GM18517 (cell line): Measurements from ENCODE around the gene HAL.

ENCODE experiments used
- ATAC-seq: cut with Tn5 transposase; IDR thresholded peaks from one replicate; pipeline ENCODE4 v1.9.1; 2021; ENCODE audit warnings: mild to moderate bottlenecking, moderate library complexity; ENCODE audit not compliant: unreplicated experiment

The HAL gene

DNA sequence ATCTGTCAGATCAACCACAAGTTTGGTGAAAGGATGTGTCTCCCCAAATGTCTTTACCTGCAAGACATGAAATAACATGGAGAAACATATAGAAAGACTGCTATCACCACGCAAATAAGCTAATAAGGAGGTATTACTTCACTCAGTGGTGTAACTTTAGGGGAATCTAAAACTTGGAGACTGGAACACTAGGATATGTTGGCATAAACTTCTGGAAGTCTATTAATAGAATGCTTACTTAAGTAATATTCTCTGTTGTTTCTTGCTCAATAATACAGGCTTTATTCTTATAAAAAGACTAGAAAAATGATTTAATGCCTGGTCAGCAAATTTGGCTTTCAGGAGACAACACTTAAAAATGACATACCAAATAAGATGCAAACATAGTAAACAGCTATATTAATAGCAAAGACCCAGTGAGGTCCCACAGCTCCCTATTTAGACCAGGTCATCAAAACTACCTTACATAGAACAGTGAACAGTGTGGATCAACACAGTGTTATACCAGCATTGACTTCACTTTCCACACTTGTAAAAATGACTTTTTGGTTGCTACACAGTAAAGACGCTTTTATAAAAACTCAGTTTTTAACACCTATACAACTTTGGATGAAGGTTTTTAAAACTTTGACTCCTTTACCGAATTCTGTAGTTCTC lies 18.9 kb upstream of the HAL start:
- ATAC-seq, result no peak

- no peak for ATAC-seq
Measured at GRCh38 chr12:96007729-96008128, 11.6 kb upstream of the HAL start.

DNA sequence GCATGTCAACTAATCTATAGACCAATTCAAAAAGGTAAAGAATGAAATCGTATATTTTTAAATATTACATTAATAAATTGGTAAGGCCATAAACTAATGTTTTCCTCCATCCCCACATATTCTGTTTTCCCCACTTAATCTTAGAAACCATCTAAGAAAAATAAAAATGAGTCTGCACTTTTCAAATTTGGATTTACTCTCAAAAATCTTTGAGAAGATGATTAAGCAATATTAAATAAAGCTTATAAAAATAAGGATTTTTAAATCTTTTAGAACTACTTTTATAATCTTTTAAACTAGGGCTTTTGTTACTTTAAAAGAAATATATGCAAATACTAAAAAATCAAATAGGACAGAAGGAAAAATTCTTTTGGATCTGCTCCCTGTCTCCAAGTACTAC lies 10.6 kb upstream of the HAL start:
- ATAC-seq, result no peak

GRCh38 chr12:96000858-96001257 lies 4.7 kb upstream of the HAL start:
- ATAC-seq, result no peak

DNA sequence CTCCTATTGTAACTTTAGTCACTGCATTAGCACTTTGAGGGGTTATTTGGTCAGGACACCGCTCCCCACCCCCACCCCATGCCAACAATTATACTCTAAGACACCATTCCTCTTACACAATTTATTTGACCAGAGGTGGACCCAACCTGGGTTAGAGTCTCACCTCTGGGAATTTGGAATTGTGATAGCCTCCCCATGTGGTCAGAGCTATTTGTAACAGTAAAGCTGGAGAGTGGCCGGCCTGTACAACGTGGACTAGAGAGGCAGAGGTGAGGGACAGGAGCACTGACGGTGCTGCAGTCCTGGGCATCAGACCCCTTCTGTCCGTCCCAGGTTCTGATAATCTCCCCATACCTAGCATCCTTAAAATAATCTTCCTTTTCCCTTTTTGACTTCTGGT lies 3.3 kb upstream of the HAL start:
- no peak for ATAC-seq

GRCh38 chr12:95998611-95999286 lies 2.6 kb upstream of the HAL start:
- ATAC-seq, result peak; percentile 97

GRCh38 chr12:95997911-95998510 lies 1.9 kb upstream of the HAL start:
- no peak for ATAC-seq

- no peak for ATAC-seq
Measured at GRCh38 chr12:95997276-95997675, 1.1 kb upstream of the HAL start.

GRCh38 chr12:95995238-95996031 lies 709 bp downstream of the HAL start:
- no peak for ATAC-seq

DNA sequence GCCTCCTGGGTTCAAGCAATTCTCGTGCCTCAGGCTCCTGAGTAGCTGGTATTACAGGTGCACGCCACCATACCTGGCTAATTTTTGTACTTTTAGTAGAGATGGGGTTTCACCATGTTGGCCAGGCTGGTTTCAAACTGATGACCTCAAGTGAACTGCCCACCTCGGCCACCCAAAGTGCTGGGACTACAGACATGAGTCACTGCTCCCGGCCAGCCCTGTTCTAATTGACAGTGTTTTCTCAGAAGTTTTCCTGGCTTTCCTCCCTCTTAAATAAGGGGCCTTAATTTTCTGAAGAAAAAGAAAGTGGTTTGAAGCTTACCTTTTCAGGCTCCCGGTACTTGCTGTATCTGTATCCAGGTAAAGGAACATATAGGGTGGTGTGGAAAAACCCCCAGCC lies 1.7 kb downstream of the HAL start:
- no peak for ATAC-seq

GRCh38 chr12:95993907-95994306 lies 2.2 kb downstream of the HAL start:
- no peak for ATAC-seq

- no peak for ATAC-seq
Measured at GRCh38 chr12:95990136-95990535, 6.0 kb downstream of the HAL start.

- ATAC-seq, result no peak
Measured at GRCh38 chr12:95989504-95990123, 6.5 kb downstream of the HAL start.

- no peak for ATAC-seq
Measured at GRCh38 chr12:95988506-95989275, 7.5 kb downstream of the HAL start.

DNA sequence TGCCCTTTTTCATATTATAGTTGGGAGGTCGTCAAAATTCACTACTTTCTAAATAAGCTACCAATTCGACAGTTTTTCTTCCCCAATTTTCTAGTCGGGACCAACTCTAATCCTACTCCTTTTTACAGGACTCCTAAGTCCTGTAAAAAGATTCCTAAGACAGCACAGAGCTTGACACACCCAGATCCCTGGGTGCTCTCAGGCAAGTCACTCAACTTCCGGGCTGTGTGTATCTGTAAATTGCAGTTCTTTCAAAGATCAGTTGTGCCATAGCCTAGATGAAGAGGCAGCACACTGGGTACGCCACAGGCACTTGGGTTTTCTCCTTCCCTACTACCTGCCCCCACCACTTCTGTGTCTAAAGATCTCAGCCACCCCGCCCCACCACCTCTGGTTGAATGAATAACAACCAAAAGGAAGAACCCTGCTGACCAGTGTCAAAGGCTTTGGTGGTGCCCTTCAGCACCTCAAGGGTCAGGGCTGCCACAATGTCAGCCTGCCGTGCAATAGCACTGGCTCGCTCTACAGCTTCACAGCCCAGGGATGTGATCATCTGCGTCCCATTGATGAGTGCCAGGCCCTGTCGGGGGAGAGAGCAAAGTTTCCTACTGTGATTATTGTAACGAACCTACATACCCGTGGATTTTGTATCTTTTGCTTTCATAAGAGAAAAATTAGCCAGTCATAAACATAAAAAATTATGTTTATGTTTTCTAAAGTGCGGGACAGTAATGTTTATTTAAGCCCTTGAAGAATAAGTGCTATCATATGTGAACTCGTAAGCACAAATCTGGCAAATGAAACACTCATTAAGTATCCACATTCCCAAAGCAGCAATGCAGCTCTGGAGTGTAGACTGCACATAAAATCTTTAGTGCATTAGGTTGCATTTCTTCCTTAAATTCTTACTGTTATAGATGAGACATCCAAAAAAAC lies 9.2 kb downstream of the HAL start:
- ATAC-seq, result no peak

DNA sequence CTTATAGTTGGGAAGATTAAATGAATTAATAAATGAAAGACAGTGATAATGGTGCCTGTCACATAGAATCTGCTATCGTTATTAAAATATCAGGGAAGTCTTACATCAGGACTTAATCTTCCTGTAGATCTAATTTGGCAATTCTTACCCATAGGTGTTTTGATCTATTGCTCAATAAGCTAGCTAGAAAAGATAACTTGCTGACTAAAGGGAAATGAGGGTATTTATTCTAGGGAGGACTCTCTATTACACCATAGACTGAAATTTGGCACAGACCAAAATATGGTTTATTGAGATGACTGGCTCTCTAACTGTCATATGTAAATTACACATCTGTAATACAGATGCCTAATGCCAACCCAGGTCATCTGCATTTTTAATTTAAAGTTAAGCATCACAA lies 11.5 kb downstream of the HAL start:
- no peak for ATAC-seq

GRCh38 chr12:95982602-95983001 lies 13.5 kb downstream of the HAL start:
- ATAC-seq, result no peak

GRCh38 chr12:95980437-95980836 lies 15.7 kb downstream of the HAL start:
- ATAC-seq, result no peak

GRCh38 chr12:95978774-95979173 lies 17.4 kb downstream of the HAL start:
- no peak for ATAC-seq
